ENCODE results near the gene ACOT7.

The ACOT7 gene

DNA sequence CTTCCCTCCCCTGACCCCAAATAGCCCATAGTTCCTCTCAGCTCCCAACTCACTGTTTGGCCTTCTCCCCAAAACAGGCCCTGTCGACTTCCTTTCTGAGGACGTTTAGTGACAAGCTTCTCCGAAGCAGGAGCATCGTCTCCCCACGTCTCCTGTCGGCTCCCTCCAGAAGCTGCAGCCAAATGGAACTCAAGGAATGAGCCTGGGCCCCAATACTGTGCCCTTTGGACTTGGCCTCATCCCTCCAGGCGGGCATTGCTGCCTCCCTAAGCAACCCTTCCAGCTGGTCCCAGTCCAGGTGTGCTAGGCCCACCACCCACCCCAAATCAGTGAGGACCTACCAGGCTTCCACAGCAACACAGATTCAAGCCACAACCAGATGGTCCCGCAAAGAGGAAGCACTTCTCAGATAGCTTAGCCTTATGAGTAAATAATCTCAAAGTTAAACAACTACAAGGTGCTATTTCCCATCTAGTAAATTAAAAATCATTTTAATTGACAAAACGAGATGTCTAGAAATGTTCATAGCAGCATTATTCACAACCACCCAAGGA is 33.0 kb downstream of the ACOT7 start:
- DNase-seq (ENCODE audit: low read depth): no peak

DNA sequence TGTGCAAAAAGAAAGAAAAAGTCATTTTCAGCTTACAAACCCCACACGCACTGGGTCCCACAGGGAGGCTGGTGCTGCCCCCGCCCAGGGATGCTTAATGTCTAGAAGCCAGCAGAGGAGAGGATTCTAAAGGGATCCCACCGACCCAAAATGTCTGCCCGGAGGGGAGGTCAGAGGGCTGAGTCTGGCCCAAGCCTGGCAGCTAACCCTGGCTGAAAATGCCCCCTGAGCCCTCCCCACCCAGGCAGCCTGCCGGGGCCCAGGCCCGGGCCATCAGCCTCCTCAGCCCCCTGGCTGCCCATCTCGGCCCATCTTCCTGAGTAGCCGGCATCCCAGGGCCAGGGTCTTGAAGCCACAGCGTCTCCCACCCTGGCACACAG is 33.5 kb downstream of the ACOT7 start:
- DNase-seq (ENCODE audit: low read depth): no peak

DNA sequence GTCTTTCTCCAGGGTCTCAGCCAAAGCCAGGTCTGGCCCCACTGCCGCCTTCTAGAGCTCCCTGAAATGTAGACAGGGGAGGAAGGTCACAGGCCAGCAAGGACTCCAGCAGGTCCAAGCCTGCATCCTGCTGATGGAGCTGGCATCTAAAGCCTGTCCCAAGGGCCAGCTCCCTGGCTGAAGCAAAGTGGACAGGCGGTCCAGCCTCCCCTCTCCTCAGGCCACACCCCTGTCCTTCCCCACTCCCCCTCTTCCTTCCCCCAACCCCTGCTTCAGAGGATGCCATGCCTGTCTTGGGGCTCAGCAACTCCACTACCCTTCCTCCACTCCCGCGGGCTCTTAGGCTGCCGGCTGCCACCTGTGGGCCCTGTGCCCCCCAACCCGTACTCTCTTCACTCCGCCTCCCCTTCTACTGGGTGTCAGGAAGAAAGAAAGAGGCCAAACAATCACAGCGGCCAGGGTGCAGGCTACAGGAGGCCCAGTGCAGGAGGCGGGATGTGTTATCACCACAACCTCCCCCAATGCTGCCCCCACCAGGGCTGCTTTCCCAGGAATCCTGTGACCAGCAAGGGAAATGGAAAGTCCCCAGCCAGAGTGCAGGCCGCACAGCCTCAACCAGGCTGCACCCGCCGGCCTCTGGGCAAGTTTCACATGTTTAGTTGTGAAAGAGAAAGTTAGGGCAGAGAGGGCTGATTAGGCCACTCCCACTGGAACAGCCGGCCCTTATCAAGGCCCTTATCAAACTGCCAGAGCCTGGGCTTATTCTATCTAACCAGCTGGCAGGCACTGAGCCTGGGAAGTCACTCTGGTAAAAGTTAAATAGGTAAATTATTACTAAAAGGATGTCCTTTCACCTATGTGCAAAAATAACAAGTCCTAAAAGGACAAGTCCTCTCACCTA is 34.1 kb downstream of the ACOT7 start:
- no peak for DNase-seq (ENCODE audit: low read depth)

DNA sequence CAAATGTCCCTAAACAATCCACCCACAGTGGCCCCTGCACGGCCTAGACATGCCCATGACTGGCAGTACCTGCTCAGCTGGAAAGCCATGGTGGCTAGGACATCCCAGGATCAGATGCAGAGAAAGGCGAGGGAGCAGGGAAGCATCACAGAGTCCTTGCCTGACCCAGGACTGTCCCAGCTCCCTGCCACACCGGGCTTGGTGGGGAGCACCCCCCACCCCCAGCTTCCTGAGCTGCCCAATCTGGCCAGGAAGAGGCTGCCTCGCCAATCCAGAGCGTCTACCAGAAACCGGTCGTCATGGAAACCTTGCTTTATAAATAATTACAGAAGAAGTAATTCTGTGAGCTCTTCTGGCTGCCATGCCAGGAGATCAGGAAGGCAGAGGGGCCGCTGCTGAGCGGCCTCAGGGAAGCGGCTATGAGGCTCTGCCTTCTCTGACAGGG is 34.8 kb downstream of the ACOT7 start:
- no peak for DNase-seq (ENCODE audit: low read depth)

DNA sequence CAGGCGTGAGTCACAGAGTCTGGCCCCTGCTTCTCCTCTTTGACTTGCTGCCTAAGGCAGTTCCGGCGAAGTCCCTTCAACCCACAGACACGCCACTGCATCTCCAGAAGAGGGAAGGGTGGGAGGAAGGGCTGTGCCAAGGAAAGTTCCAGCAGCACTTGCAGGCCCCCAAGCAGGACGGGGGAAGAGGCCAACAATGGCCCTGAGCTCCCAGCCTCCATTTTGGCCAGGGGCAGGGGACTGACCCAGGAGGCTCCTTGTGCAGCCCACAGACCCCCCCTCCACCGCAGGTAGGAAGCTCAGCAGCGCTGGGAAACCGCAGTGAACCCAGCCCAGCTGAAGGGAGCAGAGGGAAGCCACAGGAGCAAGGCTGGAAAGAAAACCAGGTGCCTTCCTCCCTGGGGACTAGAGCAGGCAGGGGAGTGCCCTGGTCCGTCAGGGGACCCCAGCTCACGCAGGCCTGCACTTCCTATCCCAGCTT is 35.4 kb downstream of the ACOT7 start:
- DNase-seq (ENCODE audit: low read depth): no peak

DNA sequence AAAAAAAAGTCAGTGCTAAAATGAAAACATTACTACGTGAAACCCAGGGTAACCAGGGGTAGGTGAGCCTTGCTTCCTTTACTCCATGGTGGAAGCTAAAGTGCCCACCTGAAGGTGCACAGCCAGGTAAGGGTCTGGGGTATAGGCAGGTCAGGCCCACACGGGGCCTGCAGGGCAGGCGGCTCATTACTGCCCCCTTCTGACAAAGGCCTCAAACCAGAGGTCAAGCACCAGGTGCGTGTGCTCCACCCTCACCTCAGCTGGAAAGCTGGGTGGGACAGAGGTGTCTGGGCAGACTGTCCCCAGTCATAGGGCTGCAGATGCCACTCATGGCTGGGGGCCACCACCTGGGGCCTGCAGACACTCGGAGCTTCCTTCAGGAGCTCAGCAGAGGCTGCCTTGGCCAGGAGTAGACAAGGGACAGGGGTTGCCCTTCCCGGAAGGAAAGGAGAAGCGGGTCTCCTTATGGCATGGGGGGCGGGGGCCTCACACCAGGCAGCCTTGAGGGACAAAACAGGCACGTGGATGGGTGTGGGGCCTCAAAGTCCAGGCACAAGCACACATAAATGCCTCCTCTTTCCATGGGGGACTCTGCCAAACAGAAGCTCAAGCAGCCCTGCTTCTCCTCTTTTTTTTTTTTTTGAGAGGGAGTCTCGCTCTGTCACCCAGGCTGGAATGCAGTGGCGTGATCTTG is 36.2 kb downstream of the ACOT7 start:
- DNase-seq (ENCODE audit: low read depth): no peak

DNA sequence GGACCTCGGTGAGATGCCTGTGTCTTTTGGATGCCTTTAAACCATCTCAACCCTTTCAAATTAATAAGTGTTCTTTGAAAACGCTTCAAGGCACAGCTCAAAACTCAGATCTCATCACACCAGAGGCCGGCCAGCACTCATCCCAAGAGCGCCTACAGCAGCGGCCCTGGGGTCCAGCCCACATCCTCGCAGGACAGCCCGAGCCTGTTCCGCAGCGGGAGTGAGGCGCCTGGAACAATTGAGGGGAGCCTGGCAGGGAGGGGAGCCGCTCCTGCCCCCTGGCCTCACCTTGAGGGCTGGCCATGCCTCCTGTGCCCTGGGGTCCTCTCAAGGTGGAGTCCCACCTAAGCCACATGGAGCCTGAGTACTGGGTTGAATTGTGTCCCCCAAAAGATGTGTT is 37.9 kb downstream of the ACOT7 start:
- no peak for DNase-seq (ENCODE audit: low read depth)

DNA sequence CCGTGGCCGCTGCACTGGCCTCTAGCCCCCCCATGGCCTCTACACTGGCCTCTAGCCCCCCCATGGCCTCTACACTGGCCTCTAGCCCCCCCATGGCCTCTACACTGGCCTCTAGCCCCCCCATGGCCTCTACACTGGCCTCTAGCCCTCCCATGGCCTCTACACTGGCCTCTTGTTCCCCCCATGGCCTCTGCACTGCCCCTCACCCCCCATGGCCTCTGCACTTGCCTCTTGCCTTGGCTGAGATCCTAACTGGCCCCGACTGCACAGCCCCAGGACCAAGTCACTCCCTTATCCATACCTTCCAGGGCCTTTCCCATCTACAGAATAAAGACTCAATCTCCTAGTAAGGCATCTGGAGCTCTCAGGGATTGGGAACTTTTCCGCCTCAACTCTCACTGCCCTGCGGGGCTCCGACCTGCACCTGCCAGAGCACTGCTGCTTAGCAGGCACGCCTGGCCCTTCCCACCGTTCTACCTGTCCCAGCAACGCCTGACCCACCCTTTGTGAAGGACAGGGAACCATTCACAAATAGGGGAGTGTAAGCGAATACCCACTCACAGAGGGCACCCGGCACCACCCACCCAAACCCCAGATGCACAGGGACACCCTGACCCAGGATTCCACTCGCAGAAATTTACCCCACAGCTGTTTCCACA is 38.8 kb downstream of the ACOT7 start:
- no peak for DNase-seq (ENCODE audit: low read depth)

DNA sequence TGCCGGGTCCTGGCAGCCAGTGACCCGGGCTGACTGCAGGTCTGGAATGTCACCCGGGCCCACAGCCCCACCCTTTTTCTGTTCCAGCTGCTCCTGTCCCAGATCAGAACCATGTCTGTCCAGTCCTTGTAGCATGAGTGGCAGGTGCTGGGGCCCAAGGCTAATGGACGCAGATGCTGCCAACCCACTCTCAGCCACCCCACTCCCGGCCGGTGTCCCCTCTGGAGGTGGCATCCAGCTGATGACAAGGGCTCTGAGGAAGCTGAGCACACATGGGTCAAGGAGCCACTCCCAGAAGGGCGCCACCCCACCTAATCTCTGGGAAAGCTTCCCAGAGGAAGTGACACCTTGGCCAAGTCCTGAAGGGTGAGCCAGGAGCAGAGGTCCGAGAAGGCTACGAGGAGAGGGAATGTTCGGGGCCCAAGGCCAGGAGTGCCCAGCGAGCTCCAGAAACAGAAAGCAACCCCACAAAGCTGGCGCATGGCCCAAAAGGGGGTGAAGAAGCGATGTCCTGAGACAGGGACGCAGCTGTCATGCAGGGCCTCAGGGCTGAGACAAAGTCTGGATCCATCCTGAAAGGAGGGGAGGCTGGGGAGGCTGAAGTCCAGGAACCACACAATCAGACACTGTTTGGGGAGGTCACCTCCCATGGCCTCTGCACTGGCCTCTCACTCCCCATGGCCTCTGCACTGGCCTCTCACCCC is 39.5 kb downstream of the ACOT7 start:
- DNase-seq (ENCODE audit: low read depth): no peak

DNA sequence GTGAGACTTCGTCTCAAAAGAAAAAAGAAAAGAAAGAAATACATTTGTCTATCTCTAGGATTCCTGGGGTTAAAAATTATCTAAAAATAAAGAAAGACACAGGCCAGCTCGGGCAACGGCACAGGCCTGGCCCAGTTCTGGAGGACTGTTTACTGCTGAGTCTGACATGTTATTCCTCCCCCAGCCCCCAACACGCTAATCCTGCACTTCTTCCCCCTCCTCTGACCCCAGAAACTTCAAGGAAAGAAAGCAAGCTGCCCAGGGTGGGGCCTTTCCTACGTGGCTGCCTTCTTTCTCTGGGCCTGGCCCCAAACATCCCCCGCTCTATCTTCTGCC is 40.0 kb downstream of the ACOT7 start:
- no peak for DNase-seq (ENCODE audit: low read depth)

DNA sequence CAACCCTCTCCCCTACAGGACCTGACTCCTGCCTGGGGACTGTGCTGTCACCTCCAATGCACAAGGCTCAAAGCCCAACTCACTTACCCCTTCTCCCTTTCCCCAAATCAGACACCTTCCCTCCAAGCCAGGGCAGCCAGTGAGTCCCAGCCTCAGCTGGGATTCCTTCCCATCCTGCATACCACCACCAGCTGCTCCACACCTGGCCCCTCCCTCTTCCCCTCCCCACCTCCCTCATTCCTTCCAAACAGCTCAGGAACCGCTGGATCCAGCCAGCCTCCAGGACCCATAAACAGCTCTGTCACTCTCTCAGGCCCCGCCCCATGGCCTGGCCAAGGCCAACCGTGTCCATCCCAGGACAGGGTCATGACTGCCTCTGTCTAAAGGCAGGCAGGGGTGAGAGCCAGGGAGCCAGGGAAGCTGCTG is 41.4 kb downstream of the ACOT7 start:
- no peak for DNase-seq (ENCODE audit: low read depth)

DNA sequence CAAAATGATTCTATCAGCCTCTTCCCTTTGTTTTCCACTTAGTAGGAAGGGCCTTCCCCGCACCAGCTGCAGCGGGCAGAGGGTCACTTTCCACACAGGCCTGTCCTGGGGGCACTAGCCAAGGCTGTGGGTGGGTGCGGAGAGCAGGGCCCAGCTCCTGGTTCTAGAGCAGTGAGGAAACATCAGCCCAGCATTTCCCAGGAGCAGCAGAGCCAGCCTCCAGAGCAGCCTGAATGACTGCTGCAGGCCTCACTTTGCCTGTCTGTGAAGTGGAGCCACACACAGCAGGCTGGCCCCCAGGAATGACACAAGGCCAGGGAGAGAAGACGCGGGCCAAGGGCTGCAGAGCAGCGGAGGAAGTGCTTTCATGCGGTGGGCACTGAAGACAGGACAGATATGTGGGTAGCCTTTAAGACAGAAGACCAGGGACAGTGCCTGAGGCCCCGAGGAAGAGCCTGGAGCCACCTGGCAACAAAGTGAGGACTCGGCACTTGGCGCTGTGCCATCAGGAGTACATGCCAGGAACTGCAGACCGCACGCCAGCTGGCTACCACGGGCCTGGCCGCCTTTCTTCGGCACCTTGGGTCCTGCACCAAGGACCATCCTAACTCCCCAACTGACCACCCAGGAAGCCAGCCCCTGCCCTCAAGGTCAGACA is 42.0 kb downstream of the ACOT7 start:
- DNase-seq (ENCODE audit: low read depth): no peak

DNA sequence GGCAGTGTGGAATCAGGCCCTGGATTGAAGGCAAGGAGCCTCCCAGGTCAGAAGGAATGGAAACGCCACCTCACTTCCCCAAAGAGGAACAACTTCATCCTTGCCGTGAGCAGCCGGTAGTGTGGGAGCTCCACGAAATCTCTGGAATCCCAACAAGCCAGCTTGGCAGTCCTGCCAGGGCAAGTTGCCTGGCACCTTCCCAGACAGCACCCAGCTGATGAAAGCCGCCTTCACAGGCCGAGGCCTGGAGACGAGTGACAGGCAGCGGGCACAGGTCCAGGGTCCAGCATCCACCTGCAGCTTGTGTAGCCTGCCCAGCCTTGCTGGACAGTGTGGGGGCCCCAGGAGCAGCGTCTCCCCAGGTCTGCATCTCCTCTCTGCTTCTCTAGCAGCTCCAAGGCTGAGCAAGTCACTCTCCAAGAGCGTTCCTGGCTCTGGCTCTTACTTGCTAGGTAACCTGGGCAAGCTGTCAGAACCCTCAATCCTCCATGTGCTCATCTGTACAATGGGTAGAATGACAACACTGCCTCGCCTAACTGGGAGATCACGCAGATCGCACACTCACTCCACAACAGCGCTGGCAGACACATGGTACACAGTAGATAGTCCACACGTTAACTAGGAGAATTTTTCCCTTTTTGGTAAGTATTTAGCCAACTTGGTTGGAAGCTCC is 43.0 kb downstream of the ACOT7 start:
- no peak for DNase-seq (ENCODE audit: low read depth)

DNA sequence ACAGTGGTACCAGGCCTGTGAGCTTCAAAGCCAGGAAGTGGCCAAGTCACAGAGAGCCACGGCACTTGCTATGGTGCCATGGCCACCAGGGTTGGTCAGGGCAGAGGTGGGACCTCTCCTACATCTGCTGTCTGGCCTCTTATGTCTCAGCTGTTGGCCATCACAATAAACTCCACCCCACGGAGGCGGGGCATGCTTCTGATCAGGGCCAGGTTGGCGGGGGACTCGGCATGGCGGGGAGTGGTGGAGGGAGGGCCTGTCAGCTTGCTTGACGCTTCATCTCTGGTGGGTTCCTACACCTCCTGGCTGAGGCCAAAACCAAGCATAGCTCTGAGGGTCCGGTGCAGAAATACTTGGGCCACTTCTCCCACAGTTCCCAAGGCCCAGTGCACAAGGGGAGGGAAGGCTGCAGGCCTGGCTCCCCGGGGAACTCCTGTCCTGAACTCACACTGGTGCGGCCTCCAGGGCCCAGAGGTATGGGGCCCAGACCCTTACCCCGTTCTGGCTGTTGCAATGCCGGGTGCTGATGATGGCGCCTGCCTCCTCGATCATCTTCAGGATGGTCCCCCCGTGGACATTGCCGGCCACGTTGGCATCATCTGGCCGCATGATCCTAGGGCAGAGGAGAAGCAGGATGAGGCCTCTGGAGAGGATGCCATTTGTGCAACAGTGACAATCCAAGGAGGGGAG is 44.2 kb downstream of the ACOT7 start:
- no peak for DNase-seq (ENCODE audit: low read depth)

DNA sequence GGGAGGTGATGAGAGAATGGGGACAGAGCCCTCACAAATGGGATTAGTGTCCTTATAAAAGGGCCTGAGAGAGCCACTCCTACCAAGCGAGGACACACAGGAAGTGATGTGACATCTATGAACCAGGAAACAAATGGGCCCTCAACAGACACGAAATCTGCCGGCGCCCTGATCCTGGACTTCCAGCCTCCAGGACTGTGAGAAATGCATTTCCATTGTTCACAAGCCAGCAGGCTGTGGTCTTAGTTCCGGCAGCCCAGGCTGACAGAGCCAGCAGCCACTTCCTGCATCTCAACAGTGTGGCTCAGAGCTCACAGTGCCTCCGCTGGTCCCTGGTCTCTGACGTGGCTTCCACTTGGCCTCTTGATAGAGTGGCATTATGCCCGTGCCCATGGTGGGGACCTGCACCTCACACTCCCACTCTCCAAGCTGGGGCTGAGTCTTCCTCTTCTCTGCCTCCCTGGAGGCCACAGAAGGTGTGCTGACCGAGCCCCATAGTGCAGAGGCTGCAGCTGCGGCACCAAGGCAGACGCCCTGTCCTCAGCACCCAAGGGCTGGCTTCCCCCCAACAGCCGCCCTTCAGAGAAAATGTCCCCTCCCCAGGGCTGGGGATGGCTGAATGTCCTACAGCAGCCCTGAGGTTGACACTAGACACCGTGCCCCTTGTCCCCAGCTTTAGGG is 44.9 kb downstream of the ACOT7 start:
- DNase-seq (ENCODE audit: low read depth): no peak

DNA sequence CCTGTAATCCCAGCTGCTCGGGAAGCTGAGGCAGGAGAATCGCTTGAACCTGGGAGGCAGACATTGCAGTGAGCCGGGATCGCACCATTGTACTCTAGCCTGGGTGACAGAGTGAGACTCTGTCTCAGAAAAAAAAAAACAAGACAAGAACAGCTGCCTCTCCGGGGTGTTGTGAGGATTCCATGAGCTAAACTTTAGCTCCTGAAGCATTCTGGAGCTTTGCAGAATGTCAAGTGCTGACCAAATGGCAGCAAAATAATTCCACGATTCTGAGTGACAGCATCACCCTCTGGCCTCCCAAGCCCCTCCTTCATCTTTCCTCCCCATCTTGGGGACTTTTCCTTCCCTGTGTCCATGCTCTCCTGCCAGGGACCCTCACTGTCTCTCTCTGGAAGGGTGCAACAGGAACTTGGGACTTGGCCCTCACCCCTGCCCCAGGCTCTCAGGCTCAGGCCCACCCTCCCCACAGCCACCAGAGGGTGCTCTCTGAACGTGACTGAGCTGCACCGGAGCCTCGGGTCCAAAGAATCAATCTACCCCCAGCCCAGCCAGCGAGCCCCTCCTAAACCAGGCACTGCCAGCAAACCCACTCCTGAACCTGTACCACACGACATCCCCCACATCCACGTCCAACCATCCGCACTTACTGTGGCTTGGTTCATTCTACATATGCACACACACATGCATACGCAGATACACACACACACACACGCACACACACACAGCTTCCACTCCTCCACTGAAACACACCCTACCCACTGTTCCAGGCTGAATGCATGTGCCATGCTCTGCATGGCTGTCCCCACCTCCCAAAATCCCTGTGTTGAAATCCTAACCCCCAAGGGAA is 45.7 kb downstream of the ACOT7 start:
- DNase-seq (ENCODE audit: low read depth): no peak

DNA sequence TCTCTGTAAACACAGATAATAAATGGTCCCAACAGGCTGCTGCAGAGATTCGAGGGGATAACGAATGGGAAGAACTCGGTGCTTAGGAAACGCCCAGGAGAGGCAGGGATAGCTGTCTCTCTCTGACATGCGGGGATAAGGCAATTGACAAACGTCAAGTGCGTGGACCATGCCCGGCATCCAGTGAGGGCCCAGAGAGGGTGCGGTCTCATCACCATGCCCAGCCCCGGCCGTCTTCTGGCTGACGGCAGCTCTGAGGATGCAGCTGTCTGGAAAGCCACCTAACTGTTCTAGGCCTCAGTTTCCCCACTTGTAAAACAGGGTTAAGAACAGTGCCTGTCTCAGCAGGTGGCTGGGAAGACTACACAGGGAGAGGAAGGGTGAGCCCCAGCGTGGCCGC is 48.1 kb downstream of the ACOT7 start:
- DNase-seq (ENCODE audit: low read depth): no peak

DNA sequence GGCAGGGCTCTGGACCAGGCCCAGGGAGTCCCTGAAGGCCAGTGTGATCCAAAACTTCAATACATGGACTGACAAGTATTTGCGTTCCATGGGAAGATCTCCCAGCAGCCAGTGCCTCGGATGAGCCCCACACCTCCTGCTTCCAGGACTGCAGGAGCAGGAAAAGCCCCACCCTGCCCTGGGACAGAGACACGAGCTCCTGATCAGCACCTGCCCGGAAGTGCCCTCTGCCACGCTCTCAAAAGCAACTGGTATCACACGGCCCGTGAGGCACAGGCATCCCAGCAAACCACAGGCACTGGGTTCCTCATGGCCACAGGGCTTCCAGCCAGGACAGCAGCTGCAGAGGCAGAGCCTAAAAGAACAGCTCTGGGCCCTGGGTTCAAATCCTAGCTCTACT is 48.6 kb downstream of the ACOT7 start:
- DNase-seq (ENCODE audit: low read depth): no peak
